H9 (cell line): ENCODE data around the gene ARID1A. TPM values are rescaled to one million over a fixed set of nuclear protein-coding genes. Genes with fewer than 3 reads are reported as not detected.

Source experiments
- DNase-seq: peaks from one replicate; pipeline ENCODE4 v3.0.0-alpha.2; 2017
- H2AFZ ChIP-seq: one replicate; pipeline ENCODE4 v1.6.1; 2013; ENCODE audit warnings: mild to moderate bottlenecking, low read length, control low read depth, moderate library complexity
- H2AK5ac ChIP-seq: 2 replicates; pipeline ENCODE4 v1.6.1; 2013; ENCODE audit warnings: low read length, control low read depth, mixed read lengths; ENCODE audit not compliant: insufficient read length
- H2BK120ac ChIP-seq: one replicate; pipeline ENCODE4 v1.6.1; 2013; ENCODE audit warnings: low read depth, mild to moderate bottlenecking, low read length, control low read depth, inconsistent platforms; ENCODE audit not compliant: poor library complexity, severe bottlenecking
- H2BK12ac ChIP-seq: 2 replicates; pipeline ENCODE4 v1.6.1; 2013; ENCODE audit warnings: low read length, control low read depth, mixed read lengths, low read depth; ENCODE audit not compliant: insufficient read length
- H2BK15ac ChIP-seq: 2 replicates; pipeline ENCODE4 v1.6.1; 2013; ENCODE audit warnings: low read depth, low read length, control low read depth
- H2BK20ac ChIP-seq: one replicate; pipeline ENCODE4 v1.6.1; 2013; ENCODE audit warnings: low read depth, mild to moderate bottlenecking, low read length, control low read depth, inconsistent platforms; ENCODE audit not compliant: poor library complexity, severe bottlenecking
- H2BK5ac ChIP-seq: 2 replicates; pipeline ENCODE4 v1.6.1; 2013; ENCODE audit warnings: low read length, control low read depth, mixed read lengths; ENCODE audit not compliant: insufficient read length
- H3K14ac ChIP-seq: 2 replicates; pipeline ENCODE4 v1.6.1; 2013; ENCODE audit warnings: low read length, control low read depth; ENCODE audit not compliant: insufficient read depth
- H3K18ac ChIP-seq: 2 replicates; pipeline ENCODE4 v1.6.1; 2013; ENCODE audit warnings: low read depth, mild to moderate bottlenecking, mixed read lengths, low read length, control low read depth; ENCODE audit not compliant: insufficient read length
- H3K23ac ChIP-seq: 2 replicates; pipeline ENCODE4 v1.6.1; 2013; ENCODE audit warnings: low read length, control low read depth, mixed read lengths, low read depth; ENCODE audit not compliant: insufficient read length
- H3K23me2 ChIP-seq: 2 replicates; pipeline ENCODE4 v1.6.1; 2013; ENCODE audit warnings: low read depth, mild to moderate bottlenecking, mixed read lengths, low read length, control low read depth; ENCODE audit not compliant: insufficient read length, poor library complexity, severe bottlenecking
- H3K27ac ChIP-seq: 2 replicates; pipeline ENCODE4 v1.5.1; 2013; ENCODE audit warnings: low read length, control low read depth, mixed read lengths, low read depth; ENCODE audit not compliant: insufficient read length
- H3K27me3 ChIP-seq: 2 replicates; pipeline ENCODE4 v1.6.1; 2013; ENCODE audit warnings: low read length, control low read depth, inconsistent platforms; ENCODE audit not compliant: insufficient read depth
- H3K4ac ChIP-seq: 2 replicates; pipeline ENCODE4 v1.6.1; 2013; ENCODE audit warnings: low read depth, mild to moderate bottlenecking, control low read depth, inconsistent platforms, low read length, moderate library complexity
- H3K4me1 ChIP-seq: 2 replicates; pipeline ENCODE4 v1.6.1; 2013; ENCODE audit warnings: low read length, control low read depth, inconsistent platforms; ENCODE audit not compliant: insufficient read depth
- H3K4me2 ChIP-seq: 2 replicates; pipeline ENCODE4 v1.6.1; 2013; ENCODE audit warnings: low read length, control low read depth, mixed read lengths; ENCODE audit not compliant: insufficient read length, insufficient read depth
- H3K56ac ChIP-seq: 2 replicates; pipeline ENCODE4 v1.6.1; 2013; ENCODE audit warnings: low read depth, mild to moderate bottlenecking, mixed read lengths, low read length, control low read depth; ENCODE audit not compliant: insufficient read length
- H3K79me1 ChIP-seq: 2 replicates; pipeline ENCODE4 v1.6.1; 2013; ENCODE audit warnings: low read depth, mild to moderate bottlenecking, moderate library complexity, low read length, control low read depth, inconsistent platforms; ENCODE audit not compliant: insufficient read depth, poor library complexity, severe bottlenecking
- H3K79me2 ChIP-seq: 2 replicates; pipeline ENCODE4 v1.6.1; 2013; ENCODE audit warnings: low read length, control low read depth, inconsistent platforms; ENCODE audit not compliant: insufficient read depth
- H3K9ac ChIP-seq: 2 replicates; pipeline ENCODE4 v1.6.1; 2013; ENCODE audit warnings: low read length, control low read depth, mixed read lengths; ENCODE audit not compliant: insufficient read length; ENCODE audit errors: extremely low read depth
- H3K9me3 ChIP-seq: one replicate; pipeline ENCODE4 v1.6.1; 2013; ENCODE audit warnings: low read depth, low read length, inconsistent platforms; ENCODE audit not compliant: control insufficient read depth
- H3T11ph ChIP-seq: one replicate; pipeline ENCODE4 v1.6.1; 2013; ENCODE audit warnings: mild to moderate bottlenecking, low read length, control low read depth, inconsistent platforms
- H4K20me1 ChIP-seq: one replicate; pipeline ENCODE4 v1.6.1; 2013; ENCODE audit not compliant: control insufficient read depth, insufficient read length, insufficient read depth
- H4K5ac ChIP-seq: 2 replicates; pipeline ENCODE4 v1.6.1; 2013; ENCODE audit warnings: low read depth, mild to moderate bottlenecking, mixed read lengths, low read length, control low read depth; ENCODE audit not compliant: insufficient read length
- H4K8ac ChIP-seq: replicated peaks from 2 replicates; pipeline ENCODE4 v1.6.1; 2013; ENCODE audit warnings: low read length, control low read depth, mixed read lengths, low read depth; ENCODE audit not compliant: insufficient read length
- H4K91ac ChIP-seq: 2 replicates; pipeline ENCODE4 v1.6.1; 2013; ENCODE audit warnings: low read depth, mild to moderate bottlenecking, moderate library complexity, mixed read lengths, low read length, control low read depth; ENCODE audit not compliant: insufficient read length
- H3K27ac Mint-ChIP-seq, 3 experiments: 2 replicates in 2 of 3; 3 replicates in 1 of 3; pipeline ENCODE4 v1.8.0; 2020 to 2021; ENCODE audit warnings: mixed read lengths in 3 of 3, mild to moderate bottlenecking in 1 of 3, moderate library complexity in 1 of 3
- H3K27me3 Mint-ChIP-seq: 2 replicates; pipeline ENCODE4 v1.8.0; 2021; ENCODE audit warnings: low read depth, mild to moderate bottlenecking, moderate library complexity, mixed read lengths
- H3K36me3 Mint-ChIP-seq, 3 experiments: 2 replicates in 2 of 3; 3 replicates in 1 of 3; pipeline ENCODE4 v1.8.0; 2020 to 2021; ENCODE audit warnings: low read depth in 3 of 3, mixed read lengths in 3 of 3; ENCODE audit not compliant: insufficient read depth in 1 of 3
- H3K4me1 Mint-ChIP-seq, 2 experiments: 2 replicates each; pipeline ENCODE4 v1.8.0; 2020; ENCODE audit warnings: mixed read lengths in 2 of 2
- H3K4me3 Mint-ChIP-seq, 2 experiments: 2 replicates in 1 of 2; 3 replicates in 1 of 2; pipeline ENCODE4 v1.8.0; 2020 to 2021; ENCODE audit warnings: mild to moderate bottlenecking in 2 of 2, mixed read lengths in 2 of 2, moderate library complexity in 1 of 2
- H3K9me3 Mint-ChIP-seq, 2 experiments: 2 replicates in 1 of 2; 3 replicates in 1 of 2; pipeline ENCODE4 v1.8.0; 2020; ENCODE audit warnings: mild to moderate bottlenecking in 2 of 2, mixed read lengths in 2 of 2, moderate library complexity in 1 of 2
- WGBS: extraction: QIAGEN DNeasy Blood & Tissue Kit; methylation state at CpG from one replicate; pipeline ENCODE4 v1.1.7; 2013; ENCODE audit warnings: missing lambda C conversion rate, low lambda C conversion rate, mixed read lengths; ENCODE audit not compliant: insufficient read length; ENCODE audit errors: extremely low coverage; 5-methylcytosine and 5-hydroxymethylcytosine counted together
- total RNA-seq: library from RNA; stranded (reverse); gene quantifications from 2 replicates; pipeline ENCODE4 v1.2.1, GENCODE V29; 2021
- TF ChIP-seq, protein P1 (sequence below): fragments of 200-600 bp; sonication (generic); conservative IDR thresholded peaks from 3 replicates; pipeline ENCODE4 v1.8.0; 2021; ENCODE audit warnings: antibody characterized with exemption, mild to moderate bottlenecking

The ARID1A gene
- total RNA-seq, 1 experiment from 2014 or later: 147 TPM

DNA sequence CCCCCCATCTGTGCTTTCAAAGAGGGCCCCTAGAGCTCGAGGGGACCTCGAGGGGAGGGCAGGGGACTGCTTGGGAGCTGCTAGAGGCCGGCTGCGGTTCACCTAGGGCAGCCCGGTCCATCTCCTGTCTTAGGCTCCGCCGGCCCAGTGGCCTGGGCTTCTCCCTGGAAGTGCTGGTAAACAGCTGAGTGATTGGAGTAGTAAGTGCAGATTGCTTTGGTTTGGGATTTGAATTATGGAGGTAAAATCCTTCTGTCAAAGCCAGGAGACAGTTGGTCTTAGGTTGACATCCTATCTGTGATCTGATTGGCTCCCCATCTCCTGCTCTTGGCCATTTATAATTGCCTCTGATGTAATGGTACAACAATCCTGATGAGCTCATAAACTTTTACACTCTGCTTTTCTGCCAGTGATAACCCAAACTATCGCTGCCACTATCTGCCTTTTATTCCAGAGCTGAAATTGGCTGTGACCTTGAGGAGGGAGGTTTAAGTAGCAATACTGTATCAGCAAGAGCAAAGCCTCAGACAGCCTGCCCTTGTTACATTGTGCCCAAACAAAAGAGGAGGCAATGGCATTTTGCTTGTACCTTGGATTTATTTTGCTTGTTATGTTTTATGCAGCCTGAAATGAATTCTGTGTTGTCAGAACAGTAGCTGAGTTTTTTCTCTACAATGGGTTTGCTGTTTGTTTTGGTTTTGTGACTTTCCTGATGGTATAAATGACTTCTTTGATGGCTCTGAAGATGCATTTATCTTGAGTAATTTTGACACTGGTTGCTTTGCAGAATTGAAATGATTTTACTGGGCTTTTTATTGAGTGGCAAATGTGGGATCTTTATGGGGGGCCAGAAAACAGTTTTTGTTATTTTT is 2.4 kb downstream of the ARID1A start:
- Histone ChIP-seq H3K4me2 (peak overlapping the region; percentile 66), H4K20me1 (no peaks in the 10 kb centered on the region), H3T11ph (no peak overlapping the region), H3K27me3 (no peaks in the 10 kb centered on the region), H2AK5ac (no peak overlapping the region), H3K18ac (no peak overlapping the region), H3K9me3 (no peaks in the 10 kb centered on the region), H4K91ac (no peak overlapping the region), H2BK20ac (no peak overlapping the region), H3K23ac (no peak overlapping the region), H2BK15ac (no peak overlapping the region), H3K79me2 (peaks cover 54% of the 10 kb centered on the region), H2AFZ (no peak overlapping the region), H3K4ac (no peak overlapping the region), H3K79me1 (no peaks in the 10 kb centered on the region), H3K23me2 (peaks cover 12% of the 10 kb centered on the region), H3K14ac (peak overlapping the region; percentile 43), H2BK12ac (no peak overlapping the region), H4K5ac (no peak overlapping the region), H2BK5ac (no peak overlapping the region), H3K9ac (peak overlapping the region; percentile 61), H3K56ac (no peak overlapping the region), H3K27ac (no peak overlapping the region), H2BK120ac (no peak overlapping the region), H4K8ac (no peak overlapping the region), H3K4me1 (peaks cover 13% of the 10 kb centered on the region)
- TF ChIP-seq, protein P1, sequence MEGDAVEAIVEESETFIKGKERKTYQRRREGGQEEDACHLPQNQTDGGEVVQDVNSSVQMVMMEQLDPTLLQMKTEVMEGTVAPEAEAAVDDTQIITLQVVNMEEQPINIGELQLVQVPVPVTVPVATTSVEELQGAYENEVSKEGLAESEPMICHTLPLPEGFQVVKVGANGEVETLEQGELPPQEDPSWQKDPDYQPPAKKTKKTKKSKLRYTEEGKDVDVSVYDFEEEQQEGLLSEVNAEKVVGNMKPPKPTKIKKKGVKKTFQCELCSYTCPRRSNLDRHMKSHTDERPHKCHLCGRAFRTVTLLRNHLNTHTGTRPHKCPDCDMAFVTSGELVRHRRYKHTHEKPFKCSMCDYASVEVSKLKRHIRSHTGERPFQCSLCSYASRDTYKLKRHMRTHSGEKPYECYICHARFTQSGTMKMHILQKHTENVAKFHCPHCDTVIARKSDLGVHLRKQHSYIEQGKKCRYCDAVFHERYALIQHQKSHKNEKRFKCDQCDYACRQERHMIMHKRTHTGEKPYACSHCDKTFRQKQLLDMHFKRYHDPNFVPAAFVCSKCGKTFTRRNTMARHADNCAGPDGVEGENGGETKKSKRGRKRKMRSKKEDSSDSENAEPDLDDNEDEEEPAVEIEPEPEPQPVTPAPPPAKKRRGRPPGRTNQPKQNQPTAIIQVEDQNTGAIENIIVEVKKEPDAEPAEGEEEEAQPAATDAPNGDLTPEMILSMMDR: no peak
- no CpG with 5 or more reads among the region's 8 CpGs for WGBS
- peaks cover 18 to 19% of the 10 kb centered on the region in 2 experiments for H3K4me1 Mint-ChIP-seq
- no peak for DNase-seq
- H3K27ac Mint-ChIP-seq: no peak overlapping the region
- H3K4me3 Mint-ChIP-seq: no peak overlapping the region
- peaks cover 2% of the 10 kb centered on the region; the same call in 1 of the 2 replicates for H3K27me3 Mint-ChIP-seq
- peaks cover 0 to 7% (median 4%) of the 10 kb centered on the region in 3 experiments; a peak in 4 of 7 replicates for H3K36me3 Mint-ChIP-seq
- no peaks in the 10 kb centered on the region for H3K9me3 Mint-ChIP-seq
